Uterus (tissue), 4 donors: ENCODE data around the gene FGF14. TPM values are rescaled to one million over a fixed set of nuclear protein-coding genes. Genes with fewer than 3 reads are reported as not detected.

Source experiments
- DNase-seq, 2 donors: peaks; one replicate each; pipeline ENCODE4 v3.0.0-alpha.2; 2019 to 2020
- H3K27ac ChIP-seq, 2 donors: fragments of 200-600 bp; sonication (generic); 1 replicate in 1 of 2; 2 replicates in 1 of 2; pipeline ENCODE4 v1.5.1; 2016 to 2018
- H3K27me3 ChIP-seq, 2 donors: fragments of 200-600 bp; sonication (generic); one replicate each; pipeline ENCODE4 v1.5.1; 2018 to 2019; ENCODE audit warnings: control low read depth in 1 of 2
- H3K36me3 ChIP-seq, 2 donors: fragments of 200-600 bp; sonication (generic); one replicate each; pipeline ENCODE4 v1.5.1; 2019; ENCODE audit warnings: control low read depth in 1 of 2
- H3K4me1 ChIP-seq, 2 donors: fragments of 200-600 bp; sonication (generic); one replicate each; pipeline ENCODE4 v1.5.1; 2018 to 2019; ENCODE audit warnings: control low read depth in 1 of 2
- H3K4me3 ChIP-seq, 2 donors: fragments of 200-600 bp; sonication (generic); 1 replicate in 1 of 2; 2 replicates in 1 of 2; pipeline ENCODE4 v1.5.1; 2018 to 2019; ENCODE audit warnings: mild to moderate bottlenecking in 1 of 2
- H3K9me3 ChIP-seq, 2 donors: fragments of 200-600 bp; sonication (generic); one replicate each; pipeline ENCODE4 v1.5.1; 2019; ENCODE audit warnings: control low read depth in 1 of 2
- CTCF ChIP-seq, 4 experiments: fragments of 200-600 bp in 2 of 4; fragments of 450-650 bp in 2 of 4; sonication (generic) in 2 of 4; IDR thresholded peaks; one replicate each; pipeline ENCODE4 v1.5.1; 2016 to 2019; ENCODE audit warnings: antibody characterized with exemption in 4 of 4, mild to moderate bottlenecking in 2 of 4, moderate library complexity in 1 of 4
- POLR2A ChIP-seq, 2 donors: fragments of 450-650 bp; IDR thresholded peaks; one replicate each; pipeline ENCODE4 v1.6.1; 2016; ENCODE audit warnings: antibody characterized with exemption in 2 of 2, mild to moderate bottlenecking in 1 of 2, moderate library complexity in 1 of 2
- intact Hi-C: fragments of 100-400 bp; cut with DNase I; formaldehyde crosslinking; loops from one replicate; pipeline ENCODE4 v1.15.1; 2023; ENCODE audit warnings: low total_unique reads
- total RNA-seq, 4 donors: library from RNA; depleted of rRNA in 3 of 4; stranded (reverse); fragments of >200 nt in 3 of 4; gene quantifications; one replicate each; pipeline versions ENCODE4 v1.1.0 to v1.2.4, GENCODE V29; 2014 to 2023
- donor health status: DM: yes; HTN: yes; CAD: no.

Gene FGF14
- total RNA-seq, 4 donors from 2014 or later = under 0.01 to 0.98 (median 0.62) TPM; not detected in 1

- intact Hi-C loops = no loop called here
- H3K9me3 ChIP-seq = no peaks in the 10 kb centered on the region
- no peak overlapping the region for H3K4me3 ChIP-seq
- H3K4me1 ChIP-seq = no peaks in the 10 kb centered on the region
- H3K27me3 ChIP-seq = no peaks in the 10 kb centered on the region
- H3K36me3 ChIP-seq = peaks cover 0 to 2% of the 10 kb centered on the region in 2 donors
- H3K27ac ChIP-seq = no peak overlapping the region
- no peak for DNase-seq
- TF ChIP-seq POLR2A (IDR thresholded peaks at IDR 0.05) (no peak), CTCF (IDR thresholded peaks at IDR 0.05) (no peak)
Measured at GRCh38 chr13:102273111-102273510, 128.7 kb downstream of the FGF14 start.

- Histone ChIP-seq H3K27me3 (no peaks in the 10 kb centered on the region), H3K4me3 (no peak overlapping the region), H3K9me3 (no peaks in the 10 kb centered on the region), H3K36me3 (peaks cover 0 to 5% of the 10 kb centered on the region in 2 donors), H3K27ac (no peak overlapping the region), H3K4me1 (no peaks in the 10 kb centered on the region)
- no peak for DNase-seq
- intact Hi-C loops = no loop called here
- TF ChIP-seq CTCF (IDR thresholded peaks at IDR 0.05) = no peak
- no peak for TF ChIP-seq POLR2A (IDR thresholded peaks at IDR 0.05)
Measured at GRCh38 chr13:102267191-102267590, 134.7 kb downstream of the FGF14 start.

- TF ChIP-seq POLR2A (IDR thresholded peaks at IDR 0.05) (no peak), CTCF (IDR thresholded peaks at IDR 0.05) (no peak)
- no peak for DNase-seq
- Histone ChIP-seq H3K9me3 (no peaks in the 10 kb centered on the region), H3K4me1 (no peaks in the 10 kb centered on the region), H3K27me3 (no peaks in the 10 kb centered on the region), H3K27ac (no peak overlapping the region), H3K36me3 (peaks cover 0 to under 1% of the 10 kb centered on the region in 2 donors), H3K4me3 (no peak overlapping the region)
- intact Hi-C loops = no loop called here
Measured at GRCh38 chr13:102261809-102262208, 140.0 kb downstream of the FGF14 start.

- no peak overlapping the region for H3K4me3 ChIP-seq
- no peak for TF ChIP-seq CTCF (IDR thresholded peaks at IDR 0.05)
- no peak for TF ChIP-seq POLR2A (IDR thresholded peaks at IDR 0.05)
- no peak for DNase-seq
- no peaks in the 10 kb centered on the region for H3K27me3 ChIP-seq
- intact Hi-C loops = no loop called here
- H3K4me1 ChIP-seq = no peaks in the 10 kb centered on the region
- no peaks in the 10 kb centered on the region for H3K9me3 ChIP-seq
- peaks cover 0 to 2% of the 10 kb centered on the region in 2 donors for H3K36me3 ChIP-seq
- no peak overlapping the region for H3K27ac ChIP-seq
Measured at GRCh38 chr13:102261316-102261715, 140.5 kb downstream of the FGF14 start.

- TF ChIP-seq CTCF (IDR thresholded peaks at IDR 0.05) (no peak), POLR2A (IDR thresholded peaks at IDR 0.05) (no peak)
- H3K9me3 ChIP-seq = no peaks in the 10 kb centered on the region
Measured at GRCh38 chr13:102260256-102260655, 141.6 kb downstream of the FGF14 start.

More at GRCh38 chr13:102260256-102260655, 141.6 kb downstream of the FGF14 start:
- intact Hi-C loops = no loop called here
- H3K27me3 ChIP-seq = no peaks in the 10 kb centered on the region
- H3K4me3 ChIP-seq = no peak overlapping the region
- peaks cover 0 to 2% of the 10 kb centered on the region in 2 donors for H3K36me3 ChIP-seq
- no peaks in the 10 kb centered on the region for H3K4me1 ChIP-seq
- no peak overlapping the region for H3K27ac ChIP-seq
- no peak for DNase-seq
